CD4-positive, alpha-beta T cell (primary cell): Measurements from ENCODE around the gene ZNF784. TPM values are rescaled to one million over a fixed set of nuclear protein-coding genes. Genes with fewer than 3 reads are reported as not detected.

Source experiments
- ATAC-seq: fragments of 200-7000 bp; cut with Tn5 transposase; one replicate; pipeline ENCODE4 v1.10.0; 2022; ENCODE audit warnings: mild to moderate bottlenecking; ENCODE audit not compliant: poor library complexity
- CTCF ChIA-PET: fragments of 350-600 bp; sonication (Branson Sonifier 250); formaldehyde crosslinking; loops from one replicate; lab custom pipeline; 2021; ENCODE audit warnings: antibody characterized with exemption, inconsistent platforms; lab: Charles Lee
- POLR2A ChIA-PET: fragments of 350-600 bp; sonication (Branson Sonifier 250); formaldehyde crosslinking; loops from one replicate; lab custom pipeline; 2021; ENCODE audit warnings: antibody characterized with exemption, inconsistent platforms; lab: Charles Lee
- DNase-seq, 14 experiments: peaks; one replicate each; pipeline ENCODE4 v3.0.0-alpha.2; 2013 to 2020; ENCODE audit warnings: mixed read lengths in 2 of 14
- H3K27ac ChIP-seq, 2 donors: one replicate each; pipeline versions ENCODE4 v1.5.1 to v1.7.0; 2013; ENCODE audit warnings: low read length in 2 of 2, low read depth in 1 of 2, mild to moderate bottlenecking in 1 of 2
- H3K27me3 ChIP-seq, 2 experiments: 1 replicate in 1 of 2; 2 replicates in 1 of 2; pipeline versions ENCODE4 v1.6.1 to v1.7.0; 2013; ENCODE audit warnings: low read length in 2 of 2, control low read depth in 1 of 2, mild to moderate bottlenecking in 1 of 2, moderate library complexity in 1 of 2; ENCODE audit not compliant: insufficient read depth in 2 of 2, control insufficient read depth in 1 of 2
- H3K36me3 ChIP-seq: one replicate; pipeline ENCODE4 v1.6.1; 2013; ENCODE audit warnings: low read length, control low read depth; ENCODE audit not compliant: insufficient read depth
- H3K4me1 ChIP-seq: one replicate; pipeline ENCODE4 v1.6.1; 2013; ENCODE audit warnings: low read length, control low read depth; ENCODE audit not compliant: insufficient read depth
- H3K4me3 ChIP-seq: one replicate; pipeline ENCODE4 v1.5.1; 2013; ENCODE audit warnings: mild to moderate bottlenecking, low read length, moderate library complexity
- H3K9me3 ChIP-seq, 2 experiments: 1 replicate in 1 of 2; 2 replicates in 1 of 2; pipeline versions ENCODE4 v1.6.1 to v1.7.0; 2013; ENCODE audit warnings: low read length in 2 of 2, mild to moderate bottlenecking in 2 of 2, control low read depth in 1 of 2, moderate library complexity in 1 of 2; ENCODE audit not compliant: control insufficient read depth in 1 of 2, insufficient read depth in 1 of 2
- H3K27ac Mint-ChIP-seq: one replicate; pipeline ENCODE4 v1.8.0; 2020; ENCODE audit warnings: mixed read lengths
- H3K27me3 Mint-ChIP-seq: one replicate; pipeline ENCODE4 v1.8.0; 2021; ENCODE audit warnings: mixed read lengths
- H3K36me3 Mint-ChIP-seq: one replicate; pipeline ENCODE4 v1.8.0; 2021; ENCODE audit warnings: low read depth, mixed read lengths
- H3K4me1 Mint-ChIP-seq: one replicate; pipeline ENCODE4 v1.8.0; 2021; ENCODE audit warnings: low read depth, mixed read lengths
- H3K4me3 Mint-ChIP-seq: one replicate; pipeline ENCODE4 v1.8.0; 2020; ENCODE audit warnings: mild to moderate bottlenecking, mixed read lengths
- H3K9me3 Mint-ChIP-seq: one replicate; pipeline ENCODE4 v1.8.0; 2020; ENCODE audit warnings: mixed read lengths
- intact Hi-C, 2 experiments: fragments of 100-400 bp; cut with DNase I in 1 of 2; cut with micrococcal nuclease in 1 of 2; formaldehyde crosslinking; loops; one replicate each; pipeline versions ENCODE4 v1.15.1 to v1.9.0; 2023 to 2025; cut with DNase I, micrococcal nuclease
- total RNA-seq, 174 experiments: library from RNA in 2 of 174; stranded (reverse) in 2 of 174; gene quantifications; one replicate each; pipeline ENCODE4 v1.2.3 and lab custom pipeline; 2021 to 2026
- TF ChIP-seq, protein P1 (sequence below): fragments of 200-600 bp; IDR thresholded peaks from one replicate; pipeline ENCODE4 v1.8.0; 2022; ENCODE audit warnings: antibody characterized with exemption, mild to moderate bottlenecking

ZNF784 gene
- total RNA-seq, 2 experiments from 2014 or later = 11.2 to 11.8 TPM

DNA sequence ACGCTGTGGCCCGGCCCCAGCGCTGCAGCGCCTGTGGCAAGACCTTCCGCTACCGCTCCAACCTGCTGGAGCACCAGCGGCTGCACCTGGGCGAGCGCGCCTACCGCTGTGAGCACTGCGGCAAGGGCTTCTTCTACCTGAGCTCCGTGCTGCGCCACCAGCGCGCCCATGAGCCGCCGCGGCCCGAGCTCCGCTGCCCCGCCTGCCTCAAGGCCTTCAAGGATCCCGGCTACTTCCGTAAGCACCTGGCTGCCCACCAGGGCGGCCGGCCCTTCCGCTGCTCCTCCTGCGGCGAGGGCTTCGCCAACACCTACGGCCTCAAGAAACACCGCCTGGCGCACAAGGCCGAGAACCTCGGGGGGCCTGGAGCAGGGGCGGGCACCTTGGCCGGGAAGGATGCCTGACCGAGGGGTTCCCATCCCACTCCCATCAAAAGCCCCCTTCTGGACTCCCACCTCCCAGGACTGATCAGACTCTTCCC is 7.9 kb downstream of the ZNF784 start:
- Histone ChIP-seq H3K27me3 (no peaks in the 10 kb centered on the region), H3K4me3 (no peak overlapping the region), H3K36me3 (peaks cover 32% of the 10 kb centered on the region), H3K27ac (no peak overlapping the region), H3K4me1 (peaks cover 22% of the 10 kb centered on the region), H3K9me3 (no peaks in the 10 kb centered on the region)
- H3K36me3 Mint-ChIP-seq = peaks cover 41% of the 10 kb centered on the region
- no peak for DNase-seq
- ATAC-seq = no peak
- ChIA-PET CTCF (no interaction called here), POLR2A (interaction anchor here (1.8 kb wide), 1 partner anchor 16 kb away, joined by 8 read pairs; the partner anchor contains the start of gene ZNF524)
- H3K27me3 Mint-ChIP-seq = no peaks in the 10 kb centered on the region
- intact Hi-C loops = no loop called here
- no peaks in the 10 kb centered on the region for H3K9me3 Mint-ChIP-seq
- H3K27ac Mint-ChIP-seq = no peak overlapping the region
- peaks cover 30% of the 10 kb centered on the region for H3K4me1 Mint-ChIP-seq
- TF ChIP-seq, protein P1, sequence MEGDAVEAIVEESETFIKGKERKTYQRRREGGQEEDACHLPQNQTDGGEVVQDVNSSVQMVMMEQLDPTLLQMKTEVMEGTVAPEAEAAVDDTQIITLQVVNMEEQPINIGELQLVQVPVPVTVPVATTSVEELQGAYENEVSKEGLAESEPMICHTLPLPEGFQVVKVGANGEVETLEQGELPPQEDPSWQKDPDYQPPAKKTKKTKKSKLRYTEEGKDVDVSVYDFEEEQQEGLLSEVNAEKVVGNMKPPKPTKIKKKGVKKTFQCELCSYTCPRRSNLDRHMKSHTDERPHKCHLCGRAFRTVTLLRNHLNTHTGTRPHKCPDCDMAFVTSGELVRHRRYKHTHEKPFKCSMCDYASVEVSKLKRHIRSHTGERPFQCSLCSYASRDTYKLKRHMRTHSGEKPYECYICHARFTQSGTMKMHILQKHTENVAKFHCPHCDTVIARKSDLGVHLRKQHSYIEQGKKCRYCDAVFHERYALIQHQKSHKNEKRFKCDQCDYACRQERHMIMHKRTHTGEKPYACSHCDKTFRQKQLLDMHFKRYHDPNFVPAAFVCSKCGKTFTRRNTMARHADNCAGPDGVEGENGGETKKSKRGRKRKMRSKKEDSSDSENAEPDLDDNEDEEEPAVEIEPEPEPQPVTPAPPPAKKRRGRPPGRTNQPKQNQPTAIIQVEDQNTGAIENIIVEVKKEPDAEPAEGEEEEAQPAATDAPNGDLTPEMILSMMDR = no peak
- no peak overlapping the region for H3K4me3 Mint-ChIP-seq

DNA sequence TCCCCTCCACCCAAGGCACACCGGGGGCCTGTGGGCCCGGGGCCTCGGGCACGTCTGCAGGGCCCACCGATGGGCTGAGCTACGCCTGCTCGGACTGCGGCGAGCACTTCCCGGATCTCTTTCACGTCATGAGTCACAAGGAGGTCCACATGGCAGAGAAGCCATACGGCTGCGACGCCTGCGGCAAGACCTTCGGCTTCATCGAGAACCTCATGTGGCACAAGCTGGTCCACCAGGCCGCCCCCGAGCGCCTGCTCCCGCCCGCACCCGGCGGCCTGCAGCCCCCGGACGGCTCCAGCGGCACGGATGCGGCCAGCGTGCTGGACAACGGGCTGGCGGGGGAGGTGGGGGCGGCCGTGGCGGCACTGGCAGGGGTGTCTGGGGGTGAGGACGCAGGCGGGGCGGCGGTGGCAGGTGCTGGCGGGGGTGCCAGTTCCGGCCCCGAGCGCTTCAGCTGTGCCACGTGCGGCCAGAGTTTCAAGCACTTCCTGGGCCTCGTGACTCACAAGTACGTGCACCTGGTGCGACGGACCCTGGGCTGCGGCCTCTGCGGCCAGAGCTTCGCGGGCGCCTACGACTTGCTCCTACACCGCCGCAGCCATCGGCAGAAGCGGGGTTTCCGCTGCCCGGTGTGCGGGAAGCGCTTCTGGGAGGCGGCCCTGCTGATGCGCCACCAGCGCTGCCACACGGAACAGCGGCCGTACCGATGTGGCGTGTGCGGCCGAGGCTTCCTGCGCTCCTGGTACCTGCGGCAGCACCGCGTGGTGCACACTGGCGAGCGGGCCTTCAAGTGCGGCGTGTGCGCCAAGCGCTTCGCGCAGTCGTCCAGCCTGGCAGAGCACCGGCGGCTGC is 8.6 kb downstream of the ZNF784 start:
- DNase-seq (peak in 1 of 14 experiments; percentile 23), ATAC-seq (no peak)
- peaks cover 29% of the 10 kb centered on the region for H3K36me3 ChIP-seq
- no peak overlapping the region for H3K4me3 ChIP-seq
- H3K9me3 ChIP-seq = no peaks in the 10 kb centered on the region
- intact Hi-C loops = no loop called here
- POLR2A ChIA-PET = interaction anchor here (0.8 kb wide), 1 partner anchor 10 kb away, joined by 3 read pairs; the partner anchor contains the start of gene ZNF865
- H3K27ac ChIP-seq = no peak overlapping the region
- peaks cover 20% of the 10 kb centered on the region for H3K4me1 ChIP-seq
- H3K9me3 Mint-ChIP-seq = no peaks in the 10 kb centered on the region
- CTCF ChIA-PET = no interaction called here
- no peaks in the 10 kb centered on the region for H3K27me3 ChIP-seq
- H3K27ac Mint-ChIP-seq = no peak overlapping the region
- no peak overlapping the region for H3K4me3 Mint-ChIP-seq
- TF ChIP-seq, protein P1 = no peak
- peaks cover 45% of the 10 kb centered on the region for H3K36me3 Mint-ChIP-seq
- no peaks in the 10 kb centered on the region for H3K27me3 Mint-ChIP-seq
- peaks cover 31% of the 10 kb centered on the region for H3K4me1 Mint-ChIP-seq

DNA sequence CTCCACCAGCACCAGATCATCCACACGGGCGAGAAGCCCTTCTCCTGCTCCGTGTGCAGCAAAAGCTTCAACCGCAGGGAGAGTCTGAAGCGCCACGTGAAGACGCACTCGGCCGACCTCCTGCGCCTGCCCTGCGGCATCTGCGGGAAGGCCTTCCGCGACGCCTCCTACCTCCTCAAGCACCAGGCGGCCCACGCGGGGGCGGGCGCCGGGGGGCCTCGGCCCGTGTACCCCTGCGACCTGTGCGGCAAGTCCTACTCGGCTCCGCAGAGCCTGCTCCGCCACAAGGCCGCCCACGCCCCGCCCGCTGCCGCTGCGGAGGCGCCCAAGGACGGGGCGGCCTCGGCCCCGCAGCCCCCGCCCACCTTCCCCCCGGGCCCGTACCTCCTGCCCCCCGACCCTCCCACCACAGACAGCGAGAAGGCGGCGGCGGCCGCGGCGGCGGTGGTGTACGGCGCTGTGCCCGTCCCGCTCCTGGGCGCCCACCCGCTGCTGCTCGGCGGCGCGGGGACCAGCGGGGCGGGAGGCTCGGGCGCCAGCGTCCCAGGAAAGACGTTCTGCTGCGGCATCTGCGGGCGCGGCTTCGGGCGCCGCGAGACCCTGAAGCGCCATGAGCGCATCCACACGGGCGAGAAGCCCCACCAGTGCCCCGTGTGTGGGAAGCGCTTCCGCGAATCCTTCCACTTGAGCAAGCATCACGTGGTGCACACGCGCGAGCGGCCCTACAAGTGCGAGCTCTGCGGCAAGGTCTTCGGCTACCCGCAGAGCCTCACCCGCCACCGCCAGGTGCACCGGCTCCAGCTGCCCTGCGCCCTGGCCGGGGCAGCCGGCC is 9.4 kb downstream of the ZNF784 start:
- H3K36me3 Mint-ChIP-seq = peaks cover 45% of the 10 kb centered on the region
- POLR2A ChIA-PET = interaction anchor here (0.8 kb wide), 1 partner anchor 9 kb away, joined by 3 read pairs; the partner anchor contains the start of gene ZNF865
- H3K4me1 Mint-ChIP-seq = peaks cover 29% of the 10 kb centered on the region
- intact Hi-C loops = no loop called here
- no peaks in the 10 kb centered on the region for H3K9me3 Mint-ChIP-seq
- H3K27ac Mint-ChIP-seq = no peak overlapping the region
- Histone ChIP-seq H3K36me3 (peaks cover 33% of the 10 kb centered on the region), H3K27ac (no peak overlapping the region), H3K4me1 (peaks cover 13% of the 10 kb centered on the region), H3K9me3 (no peaks in the 10 kb centered on the region), H3K27me3 (no peaks in the 10 kb centered on the region), H3K4me3 (no peak overlapping the region)
- CTCF ChIA-PET = interaction anchor here (0.5 kb wide), 1 partner anchor 38 kb away, joined by 4 read pairs; no protein-coding TSS in a partner anchor
- no peak overlapping the region for H3K4me3 Mint-ChIP-seq
- TF ChIP-seq, protein P1 = no peak
- no peak for DNase-seq
- ATAC-seq = no peak
- no peaks in the 10 kb centered on the region for H3K27me3 Mint-ChIP-seq
